B cell (primary cell): ENCODE data around the gene DNAJB9. TPM values are rescaled to one million over a fixed set of nuclear protein-coding genes. Genes with fewer than 3 reads are reported as not detected.

Experiments used
- ATAC-seq: fragments of 200-7000 bp; cut with Tn5 transposase; one replicate; pipeline ENCODE4 v1.10.0; 2021; ENCODE audit warnings: low read depth, mild to moderate bottlenecking, moderate number of reproducible peaks, moderate library complexity
- CTCF ChIA-PET: fragments of 350-600 bp; sonication (Branson Sonifier 250); formaldehyde crosslinking; loops from one replicate; lab custom pipeline; 2021; ENCODE audit warnings: antibody characterized with exemption, inconsistent platforms; lab: Charles Lee
- POLR2A ChIA-PET: fragments of 350-600 bp; sonication (Branson Sonifier 250); formaldehyde crosslinking; loops from one replicate; lab custom pipeline; 2021; ENCODE audit warnings: antibody characterized with exemption; lab: Charles Lee
- DNase-seq: peaks from one replicate; pipeline ENCODE4 v3.0.0; 2013
- H2AFZ ChIP-seq: 2 replicates; pipeline ENCODE4 v1.6.1; 2012; ENCODE audit warnings: mild to moderate bottlenecking, low read depth, low read length; ENCODE audit not compliant: insufficient read depth, poor library complexity, severe bottlenecking
- H3K27ac ChIP-seq, 2 donors: 1 replicate in 1 of 2; 2 replicates in 1 of 2; pipeline ENCODE4 v1.5.1; 2012 to 2013; ENCODE audit warnings: low read length in 2 of 2, mild to moderate bottlenecking in 2 of 2, moderate library complexity in 1 of 2
- H3K27me3 ChIP-seq, 4 experiments: fragments of 200-600 bp in 1 of 4; sonication (generic) in 1 of 4; replicated peaks in 1 of 4; 1 replicate in 2 of 4; 2 replicates in 2 of 4; pipeline versions ENCODE4 v1.6.1 to v1.7.0; 2013 to 2016; ENCODE audit warnings: low read length in 3 of 4, mild to moderate bottlenecking in 2 of 4, mixed read lengths in 1 of 4, moderate library complexity in 1 of 4; ENCODE audit not compliant: insufficient read depth in 4 of 4, control insufficient read depth in 3 of 4; ENCODE audit errors: control extremely low read depth in 1 of 4
- H3K36me3 ChIP-seq, 2 experiments: replicated peaks in 1 of 2; 1 replicate in 1 of 2; 2 replicates in 1 of 2; pipeline versions ENCODE4 v1.6.1 to v1.7.1; 2013; ENCODE audit warnings: low read length in 1 of 2; ENCODE audit not compliant: insufficient read depth in 2 of 2, control insufficient read depth in 1 of 2; ENCODE audit errors: control extremely low read depth in 1 of 2, extremely low read depth in 1 of 2
- H3K4me1 ChIP-seq, 2 donors: fragments of 200-600 bp in 1 of 2; sonication (generic) in 1 of 2; 1 replicate in 1 of 2; 2 replicates in 1 of 2; pipeline versions ENCODE4 v1.5.1 to v1.6.1; 2013 to 2017; ENCODE audit warnings: low read length in 2 of 2; ENCODE audit not compliant: control insufficient read depth in 2 of 2, insufficient read depth in 2 of 2
- H3K4me2 ChIP-seq: replicated peaks from 2 replicates; pipeline ENCODE3; 2012; ENCODE audit warnings: mild to moderate bottlenecking, low read depth, low read length; ENCODE audit not compliant: poor library complexity, severe bottlenecking
- H3K4me3 ChIP-seq, 5 experiments: fragments of 200-600 bp in 1 of 5; sonication (generic) in 1 of 5; 1 replicate in 3 of 5; 2 replicates in 2 of 5; pipeline versions ENCODE4 v1.5.1 to v1.7.0; 2011 to 2016; ENCODE audit warnings: low read length in 4 of 5, mild to moderate bottlenecking in 4 of 5, low read depth in 2 of 5, control low read depth in 1 of 5, moderate library complexity in 1 of 5; ENCODE audit not compliant: insufficient read depth in 1 of 5; ENCODE audit errors: control extremely low read depth in 1 of 5, extremely low read depth in 1 of 5
- H3K79me2 ChIP-seq: fragments of 200-600 bp; sonication (generic); one replicate; pipeline ENCODE4 v1.6.0; 2016; ENCODE audit warnings: low read length; ENCODE audit not compliant: control insufficient read depth, insufficient read depth
- H3K9ac ChIP-seq: fragments of 200-600 bp; sonication (generic); 2 replicates; pipeline ENCODE4 v1.6.1; 2017; ENCODE audit warnings: mild to moderate bottlenecking, low read length, moderate library complexity
- H3K9me3 ChIP-seq, 3 donors: one replicate each; pipeline versions ENCODE4 v1.6.1 to v1.7.1; 2013; ENCODE audit warnings: low read length in 2 of 3; ENCODE audit not compliant: control insufficient read depth in 2 of 3, insufficient read depth in 1 of 3; ENCODE audit errors: control extremely low read depth in 1 of 3
- H4K20me1 ChIP-seq: 2 replicates; pipeline ENCODE4 v1.6.0; 2012; ENCODE audit warnings: mild to moderate bottlenecking, low read length; ENCODE audit not compliant: insufficient read depth, control insufficient read depth, poor library complexity, severe bottlenecking
- H3K27ac Mint-ChIP-seq: one replicate; pipeline ENCODE4 v1.8.0; 2021; ENCODE audit warnings: mixed read lengths
- H3K27me3 Mint-ChIP-seq: one replicate; pipeline ENCODE4 v1.8.0; 2021; ENCODE audit warnings: mixed read lengths
- H3K4me1 Mint-ChIP-seq: one replicate; pipeline ENCODE4 v1.8.0; 2021; ENCODE audit warnings: mixed read lengths
- H3K4me3 Mint-ChIP-seq: one replicate; pipeline ENCODE4 v1.8.0; 2021; ENCODE audit warnings: mixed read lengths
- H3K9me3 Mint-ChIP-seq: one replicate; pipeline ENCODE4 v1.8.0; 2022; ENCODE audit warnings: mixed read lengths; ENCODE audit not compliant: insufficient read depth
- CTCF ChIP-seq: fragments of 200-600 bp; IDR thresholded peaks from one replicate; pipeline ENCODE4 v1.8.0; 2022; ENCODE audit warnings: antibody characterized with exemption, mild to moderate bottlenecking
- EZH2 ChIP-seq: IDR thresholded peaks from 2 replicates; pipeline ENCODE4 v1.6.1; 2012; ENCODE audit warnings: borderline replicate concordance, low read depth, mild to moderate bottlenecking, moderate library complexity, low read length; ENCODE audit not compliant: insufficient read depth, poor library complexity, severe bottlenecking
- WGBS: methylation state at CpG from one replicate; pipeline ENCODE4 v1.1.5; 2013; ENCODE audit warnings: missing lambda C conversion rate; ENCODE audit not compliant: insufficient coverage; 5-methylcytosine and 5-hydroxymethylcytosine counted together
- intact Hi-C: fragments of 100-400 bp; cut with micrococcal nuclease; formaldehyde crosslinking; loops from one replicate; pipeline ENCODE4 v1.10.0; 2022
- polyA plus RNA-seq: library from polyadenylated mRNA; depleted of rRNA; stranded (reverse); fragments of >200 nt; gene quantifications from 2 replicates; pipeline ENCODE4 v1.2.3, GENCODE V29; 2012
- total RNA-seq, 2 donors: library from RNA; stranded (reverse); fragments of 120-200 nt in 1 of 2; gene quantifications; 1 replicate in 1 of 2; 2 replicates in 1 of 2; pipeline versions ENCODE4 v1.2.3 to v1.2.4, GENCODE V29; 2013 to 2022

DNAJB9 gene
- total and polyA plus RNA-seq, 2 donors (not counting 1 experiment from before 2014, with no cell fraction given), result 19.5 to 23.1 TPM

GRCh38 chr7:108613949-108614381 lies 44.3 kb downstream of the DNAJB9 start:
- TF ChIP-seq EZH2, result no peak
- no peak for TF ChIP-seq CTCF
- POLR2A ChIA-PET, result no interaction called here
- no peak overlapping the region for H3K9ac ChIP-seq
- CTCF ChIA-PET, result interaction anchor here (0.9 to 2.0 kb wide), 4 partner anchors 8 to 117 kb away, joined by 3 to 8 read pairs (median 4); no protein-coding TSS in a partner anchor
- intact Hi-C loops, result no loop called here
- Mint-ChIP-seq H3K9me3 (no peaks in the 10 kb centered on the region), H3K4me3 (no peak overlapping the region), H3K4me1 (no peaks in the 10 kb centered on the region), H3K27ac (no peak overlapping the region), H3K27me3 (peaks cover 17% of the 10 kb centered on the region)
- H3K4me2 ChIP-seq, result no peak overlapping the region
- DNase-seq (no peak), ATAC-seq (no peak)
- no peaks in the 10 kb centered on the region for H3K79me2 ChIP-seq
- no CpG with 5 or more reads among the region's 4 CpGs for WGBS
- no peak overlapping the region for H3K27ac ChIP-seq
- no peaks in the 10 kb centered on the region for H3K9me3 ChIP-seq
- no peak overlapping the region for H2AFZ ChIP-seq
- H3K27me3 ChIP-seq, result no peaks in the 10 kb centered on the region
- H3K4me1 ChIP-seq, result no peaks in the 10 kb centered on the region
- no peaks in the 10 kb centered on the region for H4K20me1 ChIP-seq
- H3K4me3 ChIP-seq, result no peak overlapping the region
- no peaks in the 10 kb centered on the region for H3K36me3 ChIP-seq

- CTCF ChIA-PET, result interaction anchor here (1.4 to 2.0 kb wide), 2 partner anchors 9 to 118 kb away, joined by 5 to 8 read pairs; no protein-coding TSS in a partner anchor
- WGBS, result 85% methylated on average over 2 of the region's 3 CpGs
- Mint-ChIP-seq H3K9me3 (no peaks in the 10 kb centered on the region), H3K27me3 (peaks cover 17% of the 10 kb centered on the region), H3K27ac (no peak overlapping the region), H3K4me3 (no peak overlapping the region), H3K4me1 (no peaks in the 10 kb centered on the region)
- no peak overlapping the region for H3K27ac ChIP-seq
- no peak overlapping the region for H3K4me3 ChIP-seq
- no peaks in the 10 kb centered on the region for H3K36me3 ChIP-seq
- H4K20me1 ChIP-seq, result no peaks in the 10 kb centered on the region
- no peaks in the 10 kb centered on the region for H3K27me3 ChIP-seq
- H2AFZ ChIP-seq, result no peak overlapping the region
- POLR2A ChIA-PET, result no interaction called here
- DNase-seq, result no peak
- H3K4me2 ChIP-seq, result no peak overlapping the region
- ATAC-seq, result no peak
- H3K4me1 ChIP-seq, result no peaks in the 10 kb centered on the region
- intact Hi-C loops, result no loop called here
- H3K79me2 ChIP-seq, result no peaks in the 10 kb centered on the region
- no peaks in the 10 kb centered on the region for H3K9me3 ChIP-seq
- no peak overlapping the region for H3K9ac ChIP-seq
- no peak for TF ChIP-seq EZH2
- TF ChIP-seq CTCF, result no peak
Measured at GRCh38 chr7:108614896-108615295, 45.2 kb downstream of the DNAJB9 start.
